A549 (cell line): Measurements from ENCODE around the gene SYNE2. TPM values are rescaled to one million over a fixed set of nuclear protein-coding genes. Genes with fewer than 3 reads are reported as not detected.

Experiments
- ATAC-seq, 2 experiments: fragments of 200-7000 bp in 1 of 2; fragments of >200 bp in 1 of 2; cut with Nextera tagmentation in 1 of 2; cut with Tn5 transposase in 1 of 2; 3 replicates each; pipeline versions ENCODE4 v1.8.0 to v1.9.1; 2018 to 2020; ENCODE audit warnings: mild to moderate bottlenecking in 1 of 2, moderate library complexity in 1 of 2
- CTCF ChIA-PET: fragments of 300-600 bp; sonication (Branson Sonifier 250); formaldehyde crosslinking; extraction: SDS; loops from one replicate; lab custom pipeline; 2021; ENCODE audit warnings: antibody characterized with exemption, inconsistent platforms; lab: Yijun Ruan, JAX
- POLR2A ChIA-PET: fragments of 350-600 bp; formaldehyde crosslinking; extraction: SDS; loops from one replicate; lab custom pipeline; 2021; ENCODE audit warnings: antibody characterized with exemption, inconsistent platforms; lab: Yijun Ruan, JAX
- DNase-seq, 2 experiments: peaks; one replicate each; pipeline versions ENCODE4 v3.0.0 to v3.0.0-alpha.2; 2011 to 2016; ENCODE audit warnings: low read depth in 1 of 2, low spot score in 1 of 2
- FAIRE-seq: peaks from 2 replicates; lab custom pipeline; 2011; peaks lifted over from hg19 to GRCh38; lab: Jason Lieb, UNC
- H3K27ac ChIP-seq, 2 experiments: fragments of >200 bp; sonication (Bioruptor Twin); formaldehyde crosslinking; 3 replicates each; pipeline ENCODE4 v1.5.1; 2016 to 2017
- H3K4me1 ChIP-seq: fragments of >200 bp; sonication (Bioruptor Twin); formaldehyde crosslinking; 3 replicates; pipeline ENCODE4 v1.6.1; 2016
- H3K4me2 ChIP-seq: fragments of >200 bp; sonication (Bioruptor Twin); formaldehyde crosslinking; 3 replicates; pipeline ENCODE4 v1.6.1; 2016
- H3K4me3 ChIP-seq: fragments of >200 bp; sonication (Bioruptor Twin); formaldehyde crosslinking; 3 replicates; pipeline ENCODE4 v1.5.1; 2016
- H3K9me3 ChIP-seq: fragments of >200 bp; sonication (Bioruptor Twin); formaldehyde crosslinking; 3 replicates; pipeline ENCODE4 v1.6.1; 2016
- BHLHE40 ChIP-seq: IDR thresholded peaks from 2 replicates; pipeline ENCODE4 v1.6.1; 2012; ENCODE audit warnings: low read depth, low read length, inconsistent platforms
- E2F6 ChIP-seq: IDR thresholded peaks from 2 replicates; pipeline ENCODE4 v1.6.1; 2012; ENCODE audit warnings: low read depth, borderline replicate concordance
- EHF ChIP-seq: fragments of 250-450 bp; sonication (Bioruptor Pico); IDR thresholded peaks from 2 replicates; pipeline ENCODE4 v1.5.0; 2020; ENCODE audit warnings: mild to moderate bottlenecking
- EHMT2 ChIP-seq: fragments of 200-600 bp; sonication (generic); IDR thresholded peaks from 2 replicates; pipeline ENCODE4 v1.6.1; 2016; ENCODE audit warnings: antibody characterized with exemption, low read depth, mild to moderate bottlenecking, moderate library complexity
- EP300 ChIP-seq, 2 experiments: fragments of >200 bp; sonication (Bioruptor Twin); formaldehyde crosslinking; IDR thresholded peaks; 2 replicates in 1 of 2; 3 replicates in 1 of 2; pipeline ENCODE4 v1.6.1; 2016 to 2017
- HES2 ChIP-seq: fragments of >200 bp; sonication (Bioruptor Twin); formaldehyde crosslinking; IDR thresholded peaks from 2 replicates; pipeline ENCODE4 v1.6.1; 2016
- HOXA7 ChIP-seq: fragments of 250-450 bp; sonication (Bioruptor Pico); IDR thresholded peaks from 2 replicates; pipeline ENCODE4 v1.5.0; 2020; ENCODE audit warnings: mild to moderate bottlenecking, moderate library complexity
- JUNB ChIP-seq: fragments of >200 bp; sonication (Bioruptor Twin); formaldehyde crosslinking; IDR thresholded peaks from 2 replicates; pipeline ENCODE4 v1.6.1; 2016
- KDM1A ChIP-seq: fragments of 200-600 bp; sonication (generic); IDR thresholded peaks from 2 replicates; pipeline ENCODE4 v1.6.1; 2016; ENCODE audit warnings: low read depth, mild to moderate bottlenecking
- MAFK ChIP-seq: fragments of 450-650 bp; IDR thresholded peaks from 2 replicates; pipeline ENCODE4 v1.6.1; 2014; ENCODE audit not compliant: partially characterized antibody
- MAZ ChIP-seq: fragments of 150-350 bp; IDR thresholded peaks from 2 replicates; pipeline ENCODE4 v1.6.1; 2014; ENCODE audit warnings: antibody characterized with exemption, low read depth, low read length, borderline replicate concordance
- NFE2L2 ChIP-seq: fragments of 150-350 bp; conservative IDR thresholded peaks from 2 replicates; pipeline ENCODE4 v1.6.1; 2014; ENCODE audit warnings: low read length
- NPAS2 ChIP-seq: fragments of 250-450 bp; sonication (Bioruptor Pico); IDR thresholded peaks from 2 replicates; pipeline ENCODE4 v1.8.0; 2022; ENCODE audit warnings: mild to moderate bottlenecking, moderate library complexity, borderline replicate concordance
- NR3C1 ChIP-seq: fragments of >200 bp; sonication (Bioruptor Twin); formaldehyde crosslinking; IDR thresholded peaks from 3 replicates; pipeline ENCODE4 v1.6.1; 2017
- POLR2A ChIP-seq: IDR thresholded peaks from 2 replicates; pipeline ENCODE4 v1.6.1; 2012; ENCODE audit warnings: mild to moderate bottlenecking, low read length
- REST ChIP-seq: fragments of 200-600 bp; sonication (generic); IDR thresholded peaks from 2 replicates; pipeline ENCODE4 v1.6.1; 2016; ENCODE audit warnings: antibody characterized with exemption, mild to moderate bottlenecking, moderate library complexity
- RFX5 ChIP-seq: fragments of 450-650 bp; IDR thresholded peaks from 2 replicates; pipeline ENCODE4 v1.7.1; 2014; ENCODE audit warnings: antibody characterized with exemption, mild to moderate bottlenecking, moderate library complexity
- RNF2 ChIP-seq: fragments of 200-600 bp; sonication (generic); IDR thresholded peaks from 2 replicates; pipeline ENCODE4 v1.6.1; 2016; ENCODE audit warnings: low read depth, mild to moderate bottlenecking, antibody characterized with exemption, moderate library complexity, borderline replicate concordance
- SREBF2 ChIP-seq: fragments of 450-650 bp; IDR thresholded peaks from 2 replicates; pipeline ENCODE4 v1.6.1; 2014; ENCODE audit warnings: mild to moderate bottlenecking, moderate library complexity
- ZNF302 ChIP-seq: fragments of 250-450 bp; sonication (Bioruptor Pico); IDR thresholded peaks from 2 replicates; pipeline ENCODE4 v1.9.0; 2021; ENCODE audit warnings: inconsistent platforms, mild to moderate bottlenecking, moderate library complexity
- WGBS: methylation state at CpG from one replicate; pipeline ENCODE4 v1.1.6; 2017; ENCODE audit errors: missing lambda C conversion rate; 5-methylcytosine and 5-hydroxymethylcytosine counted together
- polyA plus RNA-seq, 4 experiments: library from polyadenylated mRNA; depleted of rRNA in 3 of 4; stranded (reverse); fragments of >200 nt; fragmentation: RNase III in 1 of 4; extraction: RNeasy Plus Mini Kit Qiagen cat#74134 plus additional on column Dnase treatment in 1 of 4; gene quantifications; 2 replicates in 3 of 4; 3 replicates in 1 of 4; pipeline ENCODE4 v1.2.3, GENCODE V29; 2011 to 2017
- TF ChIP-seq, protein P1 (sequence below): fragments of >200 bp; sonication (Bioruptor Twin); formaldehyde crosslinking; IDR thresholded peaks from 3 replicates; pipeline ENCODE4 v1.5.1; 2016

SYNE2 gene
- polyA plus RNA-seq, 2 of the 4 experiments (the other 2 are of a cell fraction) = 3.4 to 11.3 TPM

GRCh38 chr14:63962906-63963305 is 110.1 kb downstream of the SYNE2 start:
- ATAC-seq (no peak), FAIRE-seq (no peak)
- POLR2A ChIA-PET = no interaction called here
- Histone ChIP-seq H3K9me3 (no peaks in the 10 kb centered on the region), H3K4me2 (no peak overlapping the region), H3K4me1 (no peaks in the 10 kb centered on the region), H3K4me3 (no peak overlapping the region), H3K27ac (no peak overlapping the region)
- 87% methylated on average over 2 of the region's 2 CpGs for WGBS
- no peak for TF ChIP-seq MAZ
- TF ChIP-seq, protein P1, sequence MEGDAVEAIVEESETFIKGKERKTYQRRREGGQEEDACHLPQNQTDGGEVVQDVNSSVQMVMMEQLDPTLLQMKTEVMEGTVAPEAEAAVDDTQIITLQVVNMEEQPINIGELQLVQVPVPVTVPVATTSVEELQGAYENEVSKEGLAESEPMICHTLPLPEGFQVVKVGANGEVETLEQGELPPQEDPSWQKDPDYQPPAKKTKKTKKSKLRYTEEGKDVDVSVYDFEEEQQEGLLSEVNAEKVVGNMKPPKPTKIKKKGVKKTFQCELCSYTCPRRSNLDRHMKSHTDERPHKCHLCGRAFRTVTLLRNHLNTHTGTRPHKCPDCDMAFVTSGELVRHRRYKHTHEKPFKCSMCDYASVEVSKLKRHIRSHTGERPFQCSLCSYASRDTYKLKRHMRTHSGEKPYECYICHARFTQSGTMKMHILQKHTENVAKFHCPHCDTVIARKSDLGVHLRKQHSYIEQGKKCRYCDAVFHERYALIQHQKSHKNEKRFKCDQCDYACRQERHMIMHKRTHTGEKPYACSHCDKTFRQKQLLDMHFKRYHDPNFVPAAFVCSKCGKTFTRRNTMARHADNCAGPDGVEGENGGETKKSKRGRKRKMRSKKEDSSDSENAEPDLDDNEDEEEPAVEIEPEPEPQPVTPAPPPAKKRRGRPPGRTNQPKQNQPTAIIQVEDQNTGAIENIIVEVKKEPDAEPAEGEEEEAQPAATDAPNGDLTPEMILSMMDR = no peak
- no peak for TF ChIP-seq EHF (CRISPR knock-in tag)
- TF ChIP-seq SREBF2 = no peak
- TF ChIP-seq, all 56 proteins: peak for 0
- DNase-seq = no peak
- CTCF ChIA-PET = interaction anchor here (0.9 kb wide), 1 partner anchor 29 kb away, joined by 3 read pairs; no protein-coding TSS in a partner anchor

GRCh38 chr14:63963439-63963838 is 110.6 kb downstream of the SYNE2 start:
- CTCF ChIA-PET = interaction anchor here (0.9 kb wide), 1 partner anchor 30 kb away, joined by 3 read pairs; no protein-coding TSS in a partner anchor
- TF ChIP-seq NFE2L2 (no peak), REST (no peak), NPAS2 (CRISPR knock-in tag) (no peak), HES2 (no peak), MAFK (no peak), BHLHE40 (no peak), KDM1A (no peak), ZNF302 (CRISPR knock-in tag) (no peak), EHMT2 (no peak)

DNA sequence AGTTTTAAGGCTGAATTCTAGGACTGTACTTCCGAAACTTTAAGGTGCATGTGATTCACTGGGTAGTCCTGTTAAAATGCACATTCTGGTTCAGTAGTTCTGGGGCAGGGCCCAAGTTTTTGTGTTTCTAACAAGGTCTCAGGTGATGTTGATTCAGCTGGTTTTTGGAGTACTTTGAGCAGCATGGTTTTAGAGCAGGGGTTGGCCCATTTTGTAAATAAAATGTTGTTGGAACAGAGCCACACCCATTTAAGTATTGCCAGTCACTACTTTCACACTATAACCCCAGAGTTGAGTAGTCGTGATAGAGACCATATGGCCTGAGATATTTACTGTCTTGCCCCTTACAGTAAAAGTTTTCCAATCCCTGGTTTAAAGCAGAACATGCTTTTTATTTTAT is 111.3 kb downstream of the SYNE2 start:
- Histone ChIP-seq H3K4me1 (no peaks in the 10 kb centered on the region), H3K4me2 (no peak overlapping the region), H3K9me3 (no peaks in the 10 kb centered on the region), H3K4me3 (no peak overlapping the region), H3K27ac (no peak overlapping the region)
- no peak for FAIRE-seq
- WGBS = 89% methylated on average over 2 of the region's 2 CpGs
- no peak for ATAC-seq
- no peak for TF ChIP-seq EHMT2
- DNase-seq = no peak
- CTCF ChIA-PET = no interaction called here
- POLR2A ChIA-PET = no interaction called here

More at GRCh38 chr14:63963439-63963838, 110.6 kb downstream of the SYNE2 start:
- Histone ChIP-seq H3K27ac (no peak overlapping the region), H3K4me2 (no peak overlapping the region), H3K9me3 (no peaks in the 10 kb centered on the region), H3K4me1 (no peaks in the 10 kb centered on the region), H3K4me3 (no peak overlapping the region)
- POLR2A ChIA-PET = no interaction called here
- DNase-seq (no peak), FAIRE-seq (no peak), ATAC-seq (no peak)
- WGBS = 86% methylated on average over 2 of the region's 2 CpGs

- WGBS = 88% methylated on average over 5 of the region's 5 CpGs
- no peak for FAIRE-seq
- CTCF ChIA-PET = no interaction called here
- TF ChIP-seq RNF2 = no peak
- TF ChIP-seq REST = no peak
- TF ChIP-seq HOXA7 (CRISPR knock-in tag) = no peak
- no peak for TF ChIP-seq E2F6
- no peak for TF ChIP-seq NR3C1
- no peak for TF ChIP-seq NPAS2 (CRISPR knock-in tag)
- TF ChIP-seq JUNB = no peak
- no peak for TF ChIP-seq ZNF302 (CRISPR knock-in tag)
- no peak for TF ChIP-seq RFX5
- no peak for TF ChIP-seq EP300 (IDR thresholded peaks at IDR 0.05)
- no peak for TF ChIP-seq POLR2A
These were observed 113.6 kb downstream of the SYNE2 start for GRCh38 chr14:63966407-63966806.

More at GRCh38 chr14:63966407-63966806, 113.6 kb downstream of the SYNE2 start:
- Histone ChIP-seq H3K4me2 (no peak overlapping the region), H3K4me3 (no peak overlapping the region), H3K4me1 (no peaks in the 10 kb centered on the region), H3K27ac (no peak overlapping the region), H3K9me3 (no peaks in the 10 kb centered on the region)
- POLR2A ChIA-PET = no interaction called here
- ATAC-seq (no peak), DNase-seq (no peak)
